GM19372 (cell line): ENCODE measurements around the gene HEMGN.

Source experiments
- ATAC-seq: cut with Tn5 transposase; IDR thresholded peaks from one replicate; pipeline ENCODE4 v1.9.1; 2021; ENCODE audit warnings: mild to moderate bottlenecking, low read depth, moderate library complexity; ENCODE audit not compliant: unreplicated experiment

HEMGN gene

DNA sequence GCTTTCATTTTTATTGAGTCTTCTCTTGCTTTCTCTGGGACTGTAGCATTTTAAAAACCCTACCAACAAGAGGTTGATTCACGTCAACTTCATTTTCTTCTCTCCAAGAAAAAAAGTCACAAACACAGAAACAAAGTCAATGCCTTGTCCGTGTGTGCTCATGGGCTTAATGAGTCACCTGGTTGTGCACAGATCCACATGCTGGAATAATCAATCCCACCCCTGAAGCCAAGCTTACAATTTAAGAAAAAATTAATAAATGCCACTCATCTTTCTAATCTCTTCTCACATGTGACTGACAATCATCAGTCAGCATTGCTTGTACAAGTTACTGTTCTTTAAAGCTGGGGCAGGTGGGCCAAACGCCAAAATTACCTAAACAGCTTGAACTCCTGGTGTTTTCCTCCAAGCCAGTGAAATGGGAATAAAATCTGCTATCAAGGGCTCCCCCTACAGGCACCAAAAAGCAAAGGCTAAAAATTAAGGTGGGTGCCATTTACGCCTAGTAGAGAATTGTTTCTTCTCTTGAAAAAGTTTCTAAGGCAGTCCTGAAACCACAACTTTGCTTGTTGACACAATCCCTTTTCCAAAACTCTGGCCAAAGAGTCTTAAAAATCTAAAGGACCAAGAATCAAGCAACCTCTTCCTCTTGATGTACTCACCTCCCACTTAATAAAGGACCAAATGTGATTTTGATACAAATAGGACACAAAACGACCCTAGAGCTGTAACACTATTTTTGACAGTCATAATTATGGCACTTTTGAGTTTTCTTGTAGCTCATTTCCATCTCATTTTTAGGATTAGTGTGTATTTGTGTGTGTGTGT lies 37.0 kb downstream of the HEMGN start:
- no peak for ATAC-seq

DNA sequence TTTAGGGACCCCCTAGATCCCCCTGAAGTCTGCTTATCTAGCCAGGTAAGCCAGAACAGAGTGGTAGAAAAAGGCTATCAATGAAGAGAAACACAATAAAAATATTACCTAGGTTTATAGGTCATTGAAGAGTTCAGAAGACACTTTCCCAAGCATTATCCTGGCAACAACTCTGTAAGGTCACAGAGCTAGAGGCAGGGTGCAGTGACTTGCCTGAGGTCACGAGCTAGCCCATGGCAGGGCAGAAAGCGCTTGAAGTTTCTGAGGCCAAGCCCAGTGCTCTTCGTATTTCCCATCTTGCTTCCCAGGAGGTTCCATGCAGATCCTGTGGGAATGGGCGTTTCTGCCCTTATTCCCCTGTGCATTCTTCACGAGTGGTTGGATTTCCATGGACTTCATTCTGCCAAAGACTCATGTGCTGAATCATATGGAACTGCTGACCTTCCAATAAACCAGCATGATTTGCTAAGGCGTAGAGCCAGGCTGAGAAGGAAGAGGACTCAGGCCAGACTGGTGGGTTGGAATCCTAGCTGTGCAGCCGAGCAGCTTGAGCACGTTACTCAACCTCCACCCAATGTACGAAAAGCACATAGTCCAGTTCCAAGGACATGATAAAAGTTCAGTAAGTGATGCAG lies 37.8 kb downstream of the HEMGN start:
- ATAC-seq = no peak

DNA sequence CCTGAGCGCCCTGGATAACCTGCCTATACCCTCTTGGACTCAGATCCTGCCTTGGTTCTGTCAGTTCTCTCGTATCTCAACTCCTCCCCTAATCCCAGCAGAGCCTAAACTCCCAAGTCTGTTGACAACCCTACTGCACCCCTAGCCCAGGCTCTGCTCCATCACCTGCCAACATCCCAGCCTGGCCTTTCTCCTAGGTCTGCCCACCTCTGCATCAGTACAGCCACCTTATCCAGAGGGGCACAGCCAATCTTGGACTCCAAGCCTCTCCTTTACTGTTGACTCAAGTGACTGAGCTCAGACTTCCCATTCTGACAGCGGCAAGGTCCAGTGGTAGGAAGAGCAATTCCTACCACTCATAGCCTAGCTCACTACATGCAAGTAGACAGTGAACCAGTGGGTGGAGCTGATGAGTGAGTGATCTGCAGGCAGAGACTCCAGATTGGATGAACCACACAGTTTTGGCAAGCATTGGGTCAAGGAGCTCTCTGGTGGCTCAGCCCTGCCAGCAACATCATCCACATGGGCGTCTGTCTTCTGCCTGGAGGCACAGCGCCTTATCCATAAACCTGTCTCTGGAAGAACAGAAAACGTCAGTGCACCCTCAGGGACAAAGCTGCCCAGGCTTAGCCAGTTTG lies 42.2 kb downstream of the HEMGN start:
- ATAC-seq = no peak

DNA sequence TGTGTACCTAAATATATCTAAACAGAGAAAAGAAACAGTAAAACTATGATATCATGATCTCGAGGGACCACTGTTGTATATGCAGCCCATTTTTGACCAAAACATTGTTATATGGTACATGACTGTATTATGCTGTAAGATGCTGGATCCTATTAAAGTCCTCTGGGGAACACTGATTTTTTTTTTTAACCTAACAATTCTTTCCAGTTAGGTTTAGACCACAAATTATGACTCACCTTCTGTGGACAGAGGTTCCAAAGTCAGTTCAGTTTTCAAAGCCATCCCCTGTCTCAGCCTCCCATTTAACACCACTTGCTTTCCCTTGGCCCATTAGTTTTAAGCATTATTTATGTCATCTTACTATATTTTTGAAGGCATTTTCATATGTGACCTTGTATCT lies 42.8 kb downstream of the HEMGN start:
- no peak for ATAC-seq

DNA sequence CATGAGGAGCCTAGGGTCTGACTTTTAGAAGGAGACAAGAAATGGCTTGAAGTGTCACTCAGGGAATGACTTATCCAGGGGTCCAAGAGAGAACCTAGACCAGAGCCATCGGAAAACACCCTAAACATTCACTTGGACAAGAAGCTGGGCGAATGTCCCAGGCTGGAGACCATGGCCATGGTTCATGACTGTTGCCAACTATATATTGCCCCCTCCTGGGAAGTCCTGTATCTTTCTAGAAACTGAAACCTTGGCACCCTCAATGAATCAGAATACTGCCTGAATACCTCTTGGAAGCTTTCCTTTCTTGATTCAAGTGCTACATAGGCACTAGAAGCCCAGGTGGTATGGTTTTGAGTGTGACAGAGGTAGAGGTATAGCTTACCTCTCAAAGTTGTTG lies 45.6 kb downstream of the HEMGN start:
- ATAC-seq = no peak

DNA sequence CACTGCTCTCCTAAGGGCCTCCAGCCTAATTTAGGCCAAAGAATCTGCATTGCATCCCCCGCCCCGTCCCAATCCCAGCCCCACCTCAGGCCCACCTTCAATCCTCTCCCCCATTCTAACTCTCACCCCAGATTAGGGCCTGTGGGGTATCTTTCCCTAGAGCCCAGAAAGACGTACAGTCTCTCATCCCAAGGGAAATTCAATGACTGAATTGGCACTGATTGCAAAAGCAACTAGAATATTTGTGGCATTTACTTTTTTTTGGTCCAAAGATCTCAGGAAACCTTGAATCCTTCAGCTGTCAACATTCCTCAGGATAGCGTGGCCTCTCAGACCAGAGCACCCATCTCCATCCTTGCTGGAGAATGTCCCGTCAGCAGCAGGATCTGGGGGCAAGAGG lies 46.2 kb downstream of the HEMGN start:
- no peak for ATAC-seq

DNA sequence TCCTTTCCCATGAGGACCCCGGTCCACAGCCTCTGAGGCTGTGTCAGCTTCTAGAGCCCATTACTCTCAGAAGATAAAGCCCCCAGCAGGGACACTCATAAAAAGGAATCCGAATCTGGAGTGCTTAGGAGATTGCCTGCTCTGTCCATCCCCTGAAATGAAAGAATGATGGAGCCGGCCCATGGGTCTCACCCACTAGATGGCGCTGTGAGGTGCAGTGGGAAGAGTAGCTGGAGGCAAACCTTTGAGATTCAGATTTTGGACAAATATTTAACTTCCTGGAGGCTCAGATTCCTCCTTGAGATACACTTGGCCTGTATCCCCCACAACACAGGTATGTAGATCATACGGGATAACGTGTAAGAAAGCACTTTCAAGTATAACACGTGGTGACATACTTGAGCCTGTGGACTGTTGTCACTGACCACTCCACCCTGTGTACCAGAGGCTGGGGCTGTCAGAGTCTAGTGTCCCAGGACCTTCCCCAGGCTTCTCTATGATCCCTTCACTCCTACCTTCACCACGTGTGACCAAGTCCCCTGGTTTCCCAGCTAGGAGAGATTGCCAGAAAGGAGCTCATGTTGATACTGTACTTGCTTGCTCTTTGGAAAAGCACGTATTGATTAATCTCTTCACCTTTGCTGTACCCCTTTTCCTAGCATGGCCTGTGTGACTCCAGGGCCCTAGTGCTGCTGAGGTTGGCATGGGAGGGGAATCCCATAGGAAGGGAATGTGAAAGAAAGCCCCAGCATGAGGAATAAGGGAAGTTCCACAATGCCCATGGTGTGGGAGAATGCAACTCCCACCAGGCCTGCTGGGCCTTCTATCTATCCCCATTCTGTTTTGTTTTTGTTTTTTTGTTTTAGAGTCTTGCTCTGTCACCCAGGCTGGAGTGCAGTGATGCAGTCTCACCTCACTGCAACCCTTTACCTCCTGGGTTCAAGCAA lies 47.8 kb downstream of the HEMGN start:
- ATAC-seq = no peak

DNA sequence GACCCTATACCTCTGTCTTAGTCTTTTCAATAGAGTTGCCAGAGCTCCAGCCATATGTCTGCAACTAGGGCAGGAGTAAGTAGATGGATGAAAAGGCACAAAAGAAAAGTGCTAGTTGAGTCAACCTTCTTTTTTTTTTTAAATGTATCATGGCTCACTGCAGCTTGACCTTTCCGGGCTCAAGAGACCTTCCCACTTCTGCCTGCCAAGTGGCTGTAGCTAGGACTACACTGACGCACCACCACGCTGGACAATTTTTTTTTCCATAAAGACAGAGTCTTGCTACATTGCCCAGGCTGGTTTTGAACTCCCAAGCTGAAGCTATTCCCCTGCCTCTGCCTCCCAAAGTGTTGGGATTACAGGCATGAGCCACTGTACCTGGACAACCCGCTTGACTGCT lies 57.6 kb downstream of the HEMGN start:
- no peak for ATAC-seq
